ENCODE data around the gene RGS19.
"Not testable (repeated sequence)": the region's sequence is repeated elsewhere in the genome, so short reads cannot be mapped to it uniquely, and the experiment has no call there.

Gene RGS19

GRCh38 chr20:64092258-64093012 lies 13.1 kb upstream of the RGS19 start:
- DNase-seq = no peak

DNA sequence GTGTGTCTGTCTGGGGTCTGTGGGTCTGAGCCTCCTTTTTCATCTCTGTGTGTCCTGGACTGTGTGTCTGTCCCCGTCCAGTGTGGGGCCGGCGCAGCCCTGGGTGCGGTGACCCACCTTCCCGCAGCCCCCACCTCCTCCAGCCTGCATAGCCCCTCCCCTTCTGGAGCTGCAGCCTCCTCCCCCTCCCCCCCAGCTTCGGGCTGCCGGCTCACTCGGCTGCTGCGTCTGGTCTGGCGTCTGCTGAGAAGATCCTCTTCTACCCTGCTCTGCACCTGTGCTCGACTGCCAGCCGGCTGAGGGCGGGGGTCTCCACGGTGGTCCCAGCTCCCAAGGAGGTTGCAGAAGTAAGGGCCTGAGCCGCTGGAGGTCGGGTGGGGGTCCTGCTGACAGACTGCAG lies 12.5 kb upstream of the RGS19 start:
- no peak for DNase-seq

- no peak for DNase-seq
Observed at GRCh38 chr20:64091340-64091739, 12.0 kb upstream of the RGS19 start.

- no peak for DNase-seq
Observed at GRCh38 chr20:64090165-64090564, 10.8 kb upstream of the RGS19 start.

GRCh38 chr20:64088586-64088985 lies 9.3 kb upstream of the RGS19 start:
- not testable (repeated sequence) for DNase-seq

GRCh38 chr20:64087226-64087825 lies 8.0 kb upstream of the RGS19 start:
- not testable (repeated sequence) for DNase-seq

GRCh38 chr20:64086801-64087200 lies 7.5 kb upstream of the RGS19 start:
- no peak for DNase-seq

DNA sequence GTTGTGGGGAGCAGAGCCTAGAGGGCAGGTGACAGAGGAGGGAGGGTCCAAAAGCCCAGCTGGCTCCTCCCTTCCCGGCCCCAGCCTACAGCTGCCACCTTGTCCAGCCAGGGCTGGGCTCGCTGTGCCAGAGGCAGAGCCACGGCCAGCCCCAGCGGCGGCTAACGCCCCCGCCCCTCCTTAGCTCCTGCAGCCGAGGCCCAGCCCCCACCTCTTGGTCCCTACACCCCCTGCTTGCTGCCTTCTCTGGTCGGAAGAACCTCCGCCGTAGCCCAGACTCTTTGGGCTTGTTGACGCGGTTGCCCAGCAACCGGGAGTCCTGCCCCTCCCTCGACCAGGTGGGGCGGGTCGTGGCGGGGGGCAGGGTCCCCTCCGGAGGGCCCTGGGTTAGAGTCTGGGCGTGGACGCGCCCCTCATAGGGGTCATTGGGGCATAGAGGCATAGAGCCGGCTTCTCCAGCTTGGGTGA lies 5.4 kb upstream of the RGS19 start:
- no peak for DNase-seq

- DNase-seq = no peak
Observed at GRCh38 chr20:64083804-64084684, 4.7 kb upstream of the RGS19 start, which contains the start of gene LKAAEAR1. Gene LKAAEAR1 (minus strand): TSS chr20:64084398. CDS start chr20:64084219, 179 bp downstream.

DNA sequence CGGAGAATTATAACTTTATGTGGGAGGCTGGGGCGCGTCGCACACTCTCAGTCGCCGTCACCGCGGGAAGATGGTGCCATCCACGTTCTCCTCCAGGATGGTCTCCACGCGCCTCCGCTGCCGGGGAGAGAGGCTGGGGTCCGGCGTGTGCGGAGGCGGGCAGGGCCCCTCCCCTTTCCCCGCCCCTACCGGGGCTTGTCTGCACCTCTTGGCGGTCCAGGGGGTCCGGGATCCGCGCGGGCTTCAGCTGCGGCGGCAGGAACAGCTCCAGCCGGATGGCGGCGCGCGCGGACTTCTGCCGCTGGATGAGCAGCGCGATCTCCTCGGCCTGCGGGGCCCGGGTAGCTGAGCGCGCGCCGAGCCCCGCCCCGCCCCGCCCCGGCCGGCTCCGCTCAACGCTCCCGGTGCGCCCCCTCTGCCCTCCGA lies 4.1 kb upstream of the RGS19 start:
- DNase-seq = peak; percentile 85

DNA sequence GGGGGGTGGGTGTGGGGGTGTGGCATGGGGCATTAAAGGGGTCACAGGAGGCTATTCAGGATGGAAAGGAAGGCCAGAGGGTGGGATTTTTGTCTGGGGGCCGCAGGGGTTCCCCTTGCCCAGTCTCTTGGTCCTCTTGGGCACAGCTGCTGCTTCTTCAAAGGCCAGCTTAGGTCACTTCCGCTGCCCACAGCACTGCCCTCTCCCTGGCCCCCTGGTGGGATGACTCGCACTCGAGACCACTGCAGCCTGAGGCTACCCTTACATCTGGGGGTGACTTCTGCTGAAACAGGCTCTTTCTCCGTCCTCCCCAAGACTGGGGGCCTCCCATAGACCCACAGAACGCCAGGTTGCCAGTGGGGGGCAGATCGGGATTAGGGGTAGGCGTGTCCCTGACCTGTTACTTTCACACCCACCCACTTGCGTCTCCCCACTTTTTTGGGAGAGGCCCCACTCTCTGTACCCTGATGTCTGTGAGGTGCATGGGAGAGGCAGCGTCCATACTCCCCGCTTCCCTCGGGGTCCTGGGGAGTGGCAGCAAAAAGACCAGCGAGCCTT lies 3.6 kb upstream of the RGS19 start:
- no peak for DNase-seq

DNA sequence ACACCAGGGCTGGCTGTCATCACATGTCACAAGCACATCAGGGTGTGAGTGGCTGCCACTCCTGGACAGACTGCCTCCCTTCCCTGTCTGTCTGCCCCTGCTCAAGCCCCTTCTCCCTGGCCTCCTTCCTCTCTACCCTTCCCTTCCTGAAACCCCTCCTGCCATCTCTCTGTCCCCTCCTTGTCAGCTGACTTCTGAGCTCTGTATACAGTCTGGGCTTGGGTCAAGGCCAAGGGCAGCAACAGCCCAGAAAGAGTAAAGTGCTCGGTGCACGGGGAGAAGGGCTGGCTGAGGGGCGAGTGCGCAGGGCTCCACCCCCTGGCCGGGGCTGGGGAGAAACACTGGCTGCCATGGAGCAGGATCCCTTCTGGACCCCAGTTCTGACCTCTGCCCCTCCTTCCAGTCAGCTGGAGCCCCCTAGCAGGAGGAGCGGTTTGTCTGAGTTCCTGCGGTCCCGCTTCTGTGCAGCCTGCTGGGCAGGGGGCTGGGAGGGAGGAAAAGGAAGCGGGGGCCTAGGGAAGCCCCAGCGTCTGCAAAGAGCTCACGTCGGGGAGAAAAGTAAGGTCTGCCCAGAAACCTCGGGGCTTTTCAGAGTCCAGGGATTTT lies 2.9 kb upstream of the RGS19 start:
- DNase-seq = no peak

DNA sequence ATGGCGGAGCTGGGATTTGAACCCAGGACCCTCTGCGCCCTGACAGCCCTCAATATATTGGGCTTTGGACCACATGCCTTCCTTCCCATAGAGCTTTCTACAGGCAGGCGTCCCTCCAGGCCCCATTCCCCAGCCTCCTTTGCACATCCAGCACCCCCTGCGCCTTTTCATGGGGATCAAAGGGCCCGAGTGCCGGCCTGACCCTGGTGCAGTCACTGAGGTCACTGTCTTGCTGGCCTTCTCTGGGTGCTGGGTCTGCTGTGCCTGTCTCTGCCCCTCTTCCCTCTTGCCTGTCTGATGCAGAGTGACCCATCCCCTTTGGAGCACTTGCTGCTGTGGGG lies 2.3 kb upstream of the RGS19 start:
- no peak for DNase-seq

- no peak for DNase-seq
Observed at GRCh38 chr20:64080813-64081623, 1.7 kb upstream of the RGS19 start.

DNA sequence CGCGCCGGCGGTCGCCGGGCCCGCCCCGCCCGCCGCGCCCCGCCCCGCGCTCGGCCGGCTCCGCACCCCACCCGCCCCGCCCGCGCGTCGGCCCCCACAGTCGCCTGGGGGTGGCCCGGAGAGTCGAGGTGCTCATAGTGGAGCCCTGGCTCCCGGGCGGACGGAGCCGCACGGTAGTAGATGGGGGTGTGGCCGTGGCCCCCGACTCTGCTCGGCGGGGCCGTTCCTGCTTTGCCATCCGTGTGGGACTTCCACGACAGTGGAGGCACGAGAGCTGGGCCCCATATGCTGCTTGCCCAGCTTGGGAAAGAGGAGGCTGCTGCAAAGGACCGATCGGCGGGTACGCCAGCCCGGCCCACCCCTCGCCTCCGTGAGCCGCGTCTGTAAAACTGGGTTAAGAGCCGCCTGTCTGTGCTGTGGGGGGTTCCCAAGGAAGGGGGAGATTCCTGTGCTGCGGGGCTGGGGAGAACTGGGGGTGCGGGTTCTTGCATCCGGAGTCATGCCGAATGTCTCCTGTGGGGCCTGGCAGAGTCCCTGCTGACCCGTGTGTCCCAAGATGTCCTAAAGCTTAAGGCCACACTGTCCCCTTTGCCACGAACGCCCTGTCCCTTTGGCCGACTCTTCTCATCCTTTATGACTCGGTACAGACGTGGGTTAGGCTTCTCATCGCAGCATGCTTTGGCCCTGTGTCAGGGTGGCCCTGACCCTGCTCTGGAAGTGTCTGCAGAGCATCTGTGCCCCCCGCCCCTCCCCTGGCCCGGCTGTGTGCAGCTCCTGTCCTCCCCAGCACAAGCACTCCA lies 895 bp upstream of the RGS19 start, which contains the start of gene OPRL1:
Gene OPRL1 (plus strand): TSS at position 70 of the 800 bp plus-strand sequence. CDS start 12,639 bp downstream, outside the sequence.
- no peak for DNase-seq

- DNase-seq = no peak
Observed at GRCh38 chr20:64078934-64079272, 415 bp downstream of the RGS19 start.

DNA sequence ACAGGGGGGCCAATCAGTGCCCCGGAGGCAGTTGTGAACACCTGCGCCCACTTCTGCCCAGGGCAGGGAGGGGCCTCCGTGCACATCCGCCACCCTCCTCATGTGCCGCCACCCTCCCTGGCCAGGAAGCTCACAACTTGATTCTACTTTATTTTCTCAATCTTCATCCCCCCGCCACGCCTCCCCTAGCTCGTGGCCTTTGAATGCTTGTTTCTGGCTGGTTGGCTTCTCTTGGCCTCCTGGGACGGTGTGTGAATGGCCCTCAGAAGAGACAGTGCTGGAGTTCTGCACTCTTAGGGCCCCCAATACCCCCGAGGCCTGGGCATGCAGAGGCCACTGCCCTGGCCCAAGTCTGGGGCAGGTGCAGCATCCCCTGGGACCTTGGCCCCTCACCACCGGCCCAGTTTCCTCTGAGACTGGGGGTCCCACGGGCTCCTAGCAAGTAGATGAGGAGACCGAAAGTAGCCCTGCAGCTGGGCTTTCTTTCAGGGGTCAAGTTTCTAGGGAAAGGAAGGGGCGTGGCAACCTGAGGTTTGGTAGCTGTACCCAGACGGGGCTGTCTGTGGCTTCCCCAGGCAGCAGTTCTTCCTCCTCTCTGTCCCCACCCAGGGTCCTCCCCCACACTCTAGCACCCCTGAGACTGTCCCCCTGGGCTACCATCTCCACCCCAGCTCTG lies 1.3 kb downstream of the RGS19 start:
- DNase-seq = peak; percentile 68

DNA sequence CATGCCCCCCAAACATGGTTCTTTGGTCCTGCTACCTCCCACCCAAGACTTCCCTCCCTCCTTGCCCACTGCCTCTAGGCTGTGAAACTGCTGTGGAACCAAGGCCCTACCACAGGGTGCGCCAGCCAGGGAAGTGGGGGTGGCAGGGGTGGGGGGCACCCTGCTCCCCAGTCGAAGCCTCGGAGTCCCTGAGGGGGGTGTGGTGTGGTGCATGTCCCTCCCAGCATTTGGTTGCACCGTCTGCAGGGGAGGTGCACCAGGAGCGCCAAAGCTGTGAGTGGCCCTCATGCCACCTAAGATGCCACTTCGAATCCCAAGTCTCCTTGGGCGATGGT lies 1.8 kb downstream of the RGS19 start:
- DNase-seq = no peak

DNA sequence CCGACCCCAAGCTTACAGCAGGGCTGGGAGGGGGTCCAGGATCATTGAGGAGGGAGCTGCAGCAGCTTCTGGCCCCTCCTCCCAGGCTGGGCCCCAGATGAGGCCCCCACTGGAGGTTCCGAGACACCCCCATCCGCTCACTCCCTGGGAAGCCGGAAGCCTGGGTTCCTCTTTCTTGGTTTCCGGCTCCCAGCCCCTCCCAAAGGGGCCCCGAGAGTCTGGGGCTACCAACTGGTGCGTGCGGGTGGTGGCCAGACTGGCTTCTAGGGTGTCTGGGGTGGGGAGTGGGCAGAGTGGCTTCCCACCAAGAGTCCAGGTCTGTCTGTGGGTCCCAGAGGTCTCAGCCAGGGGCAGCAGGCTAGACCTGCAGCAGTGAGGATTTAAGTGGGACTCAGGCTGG lies 2.2 kb downstream of the RGS19 start:
- peak; percentile 66 for DNase-seq

Data from stimulated activated CD8-positive, alpha-beta memory T cell treated with anti-CD3 and anti-CD28 coated beads, Interleukin-4, amount 100 ng/mL, for 48 hours (primary cell).